NCI-H2081 treated with DMSO at 0.1 percent for 48 hours (cell line): ENCODE measurements around the gene TAF3.
"Not testable (repeated sequence)": the region's sequence is repeated elsewhere in the genome, so short reads cannot be mapped to it uniquely, and the experiment has no call there.

ENCODE experiments used
- DNase-seq: peaks from one replicate; lab custom pipeline; 2025; lab: John Stamatoyannopoulos, UW

TAF3 gene

GRCh38 chr10:7972367-7972766 is 154.1 kb downstream of the TAF3 start:
- DNase-seq, result no peak

GRCh38 chr10:7980196-7980595 is 161.9 kb downstream of the TAF3 start:
- no peak for DNase-seq

DNA sequence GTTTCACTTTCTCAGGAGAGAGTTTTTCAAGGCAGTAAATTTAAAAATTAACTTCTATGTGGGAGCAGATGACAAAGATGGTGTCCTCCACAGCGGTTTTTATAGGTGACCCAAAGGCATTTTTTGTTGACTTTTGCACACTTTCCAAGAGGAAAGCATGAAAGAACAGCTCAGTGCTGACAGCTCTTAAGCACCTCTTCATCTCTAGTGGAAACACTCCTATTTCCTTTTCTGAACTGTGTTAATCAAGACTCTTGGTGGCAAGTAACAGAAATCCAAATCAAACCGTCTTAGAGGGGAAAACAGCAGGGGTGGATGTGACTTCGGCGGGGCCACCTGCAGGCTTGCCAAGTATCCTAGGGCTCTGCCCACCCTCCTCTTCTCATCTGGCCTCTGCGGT is 164.4 kb downstream of the TAF3 start:
- DNase-seq, result no peak

DNA sequence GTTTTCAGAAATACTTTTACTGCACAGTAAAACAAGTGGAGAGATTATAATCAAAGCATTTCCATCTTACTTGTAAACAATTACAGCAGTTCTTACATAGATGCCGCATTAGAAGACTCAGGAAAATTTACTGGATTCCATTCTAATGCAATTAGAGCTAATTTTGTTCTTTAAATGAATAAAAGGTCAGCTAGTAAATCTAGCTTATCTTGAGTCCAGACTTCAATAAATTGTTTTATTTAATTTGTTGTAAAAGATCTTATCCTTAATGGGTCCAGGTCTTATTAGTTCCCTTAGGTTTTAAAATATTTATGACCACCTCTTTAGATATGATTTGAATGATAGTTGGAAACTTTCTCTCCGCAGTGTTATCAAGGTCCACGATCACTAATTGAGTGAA is 166.0 kb downstream of the TAF3 start:
- no peak for DNase-seq

GRCh38 chr10:7984896-7985295 is 166.6 kb downstream of the TAF3 start:
- no peak for DNase-seq

DNA sequence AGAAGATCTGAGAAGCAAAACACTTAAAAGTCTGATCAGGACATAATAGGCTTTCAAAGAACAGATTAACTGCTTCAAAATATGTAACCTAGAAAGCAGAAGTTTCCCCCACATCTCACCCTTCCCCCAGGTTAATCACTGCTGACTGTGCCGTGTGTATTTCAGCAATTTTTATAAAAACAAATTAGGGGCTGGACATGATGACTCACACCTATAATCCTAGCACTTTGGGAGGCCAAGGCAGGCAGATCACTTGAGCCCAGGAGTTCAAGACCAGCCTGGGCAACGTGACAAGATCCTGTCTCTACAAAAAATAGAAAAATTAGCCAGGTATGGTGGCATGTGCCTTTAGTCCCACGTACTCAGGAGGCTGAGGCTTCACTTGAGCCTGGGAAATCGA is 168.5 kb downstream of the TAF3 start:
- DNase-seq, result no peak

DNA sequence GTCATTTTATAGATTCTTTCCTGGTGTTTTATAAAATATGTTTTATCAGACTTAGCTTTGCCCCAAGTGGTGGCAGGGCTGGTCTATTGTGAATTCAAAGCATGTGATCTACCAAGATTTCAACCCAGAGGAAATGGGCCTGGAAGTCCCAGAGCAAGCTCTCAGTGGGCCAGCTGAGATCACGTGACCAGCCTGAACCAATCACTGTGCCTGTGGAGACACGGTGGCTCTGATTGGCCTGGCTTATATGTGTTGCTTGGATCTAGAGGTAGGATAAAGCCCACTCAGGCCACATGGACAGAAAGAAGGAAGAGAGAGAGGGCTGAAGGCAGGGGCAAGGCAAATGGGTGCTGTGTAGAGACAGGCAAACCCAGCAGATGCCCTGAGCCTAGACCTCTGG is 170.7 kb downstream of the TAF3 start:
- DNase-seq, result no peak

DNA sequence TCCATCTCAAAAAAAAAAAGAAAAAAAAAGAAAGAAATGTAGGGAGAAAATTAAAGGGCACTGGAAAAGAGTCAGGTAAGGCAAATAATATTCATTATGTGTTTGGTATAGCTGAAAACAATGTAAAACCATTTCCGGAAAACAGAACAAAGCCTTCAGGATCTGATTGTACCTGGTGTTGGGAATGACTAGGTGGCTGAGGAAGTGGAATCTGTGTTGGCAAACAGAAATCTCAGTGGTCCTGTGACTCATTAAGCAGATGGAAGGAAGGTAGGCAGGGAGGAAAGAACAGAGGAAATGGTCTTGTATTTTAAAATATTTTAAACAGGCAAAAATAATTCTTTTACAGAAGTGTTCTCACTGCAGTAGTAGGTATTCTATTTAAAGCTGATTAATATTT is 180.5 kb downstream of the TAF3 start:
- no peak for DNase-seq

GRCh38 chr10:8004469-8005000 is 186.2 kb downstream of the TAF3 start:
- no peak for DNase-seq

GRCh38 chr10:8006274-8006999 is 188.1 kb downstream of the TAF3 start:
- no peak for DNase-seq

DNA sequence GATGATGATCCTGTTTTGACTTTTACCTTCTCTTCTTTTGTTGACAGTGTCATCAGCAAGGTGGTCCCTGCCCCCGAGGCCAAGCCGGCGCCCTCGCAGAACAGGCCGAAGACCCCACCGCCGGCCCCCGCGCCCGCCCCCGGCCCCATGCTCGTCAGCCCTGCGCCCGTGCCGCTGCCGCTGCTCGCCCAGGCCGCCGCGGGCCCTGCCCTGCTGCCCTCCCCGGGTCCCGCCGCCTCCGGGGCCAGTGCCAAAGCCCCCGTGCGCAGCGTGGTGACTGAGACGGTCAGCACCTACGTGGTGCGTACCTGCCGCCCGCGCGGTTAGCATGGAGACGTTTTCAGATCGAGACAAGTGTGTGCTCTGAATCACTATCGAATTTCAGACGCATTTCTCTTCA is 190.7 kb downstream of the TAF3 start:
- DNase-seq, result no peak

DNA sequence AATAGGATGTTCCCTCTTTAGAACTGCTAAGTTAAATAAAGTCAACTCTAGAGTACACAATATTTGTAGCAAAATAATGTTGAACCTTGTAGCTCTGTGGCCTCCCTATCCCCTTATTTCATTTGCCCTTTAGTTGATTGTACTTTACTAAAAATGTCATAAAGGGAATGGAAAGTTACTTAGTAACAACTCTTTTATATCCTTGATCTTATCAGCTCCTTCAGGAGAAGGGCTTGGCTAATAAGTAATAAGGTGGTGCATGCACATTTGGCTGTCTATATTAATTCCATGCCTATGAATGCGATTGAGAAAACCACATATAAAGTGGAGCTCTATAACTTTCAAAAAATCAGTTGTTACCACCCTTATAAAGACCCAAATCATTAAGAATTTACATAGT is 194.7 kb downstream of the TAF3 start:
- DNase-seq, result no peak

DNA sequence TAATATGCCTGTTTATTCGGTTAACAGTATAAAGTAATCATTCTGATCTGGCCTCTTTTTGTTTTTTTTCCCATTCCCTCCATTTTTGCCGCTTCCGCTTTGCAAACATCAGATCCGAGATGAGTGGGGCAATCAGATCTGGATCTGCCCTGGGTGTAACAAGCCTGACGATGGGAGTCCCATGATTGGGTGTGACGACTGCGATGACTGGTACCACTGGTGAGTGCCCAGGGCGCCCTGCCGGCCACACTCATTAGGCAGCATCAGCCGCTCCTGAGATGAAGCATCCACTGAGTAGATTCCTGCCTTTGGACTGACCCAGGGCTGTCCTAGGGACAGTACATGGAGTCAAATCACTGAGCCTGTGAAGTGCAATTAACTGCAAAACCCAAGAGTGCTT is 195.3 kb downstream of the TAF3 start:
- no peak for DNase-seq

GRCh38 chr10:8014649-8015048 is 196.3 kb downstream of the TAF3 start:
- no peak for DNase-seq

DNA sequence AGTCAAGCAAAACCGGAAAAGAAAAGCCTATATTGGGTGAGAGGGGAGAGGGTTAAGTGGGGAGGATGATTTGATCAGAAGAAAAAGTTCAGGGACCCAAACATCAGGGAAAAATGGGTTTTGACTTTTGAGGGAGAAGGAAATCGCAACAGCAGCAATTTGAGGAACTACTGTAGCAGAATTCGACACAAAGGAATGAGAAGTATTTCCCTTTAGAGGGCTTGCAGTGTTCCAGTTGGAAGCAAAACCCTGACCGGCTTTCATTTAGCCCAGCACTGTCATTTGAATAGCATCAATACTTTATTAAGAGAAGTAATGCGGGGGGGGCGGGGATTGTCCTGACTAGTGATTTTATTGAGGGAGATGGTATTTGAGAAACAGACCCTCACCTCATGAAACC is 199.0 kb downstream of the TAF3 start:
- DNase-seq, result no peak

- DNase-seq, result no peak
These were observed 205.0 kb downstream of the TAF3 start for GRCh38 chr10:8023321-8023720.

DNA sequence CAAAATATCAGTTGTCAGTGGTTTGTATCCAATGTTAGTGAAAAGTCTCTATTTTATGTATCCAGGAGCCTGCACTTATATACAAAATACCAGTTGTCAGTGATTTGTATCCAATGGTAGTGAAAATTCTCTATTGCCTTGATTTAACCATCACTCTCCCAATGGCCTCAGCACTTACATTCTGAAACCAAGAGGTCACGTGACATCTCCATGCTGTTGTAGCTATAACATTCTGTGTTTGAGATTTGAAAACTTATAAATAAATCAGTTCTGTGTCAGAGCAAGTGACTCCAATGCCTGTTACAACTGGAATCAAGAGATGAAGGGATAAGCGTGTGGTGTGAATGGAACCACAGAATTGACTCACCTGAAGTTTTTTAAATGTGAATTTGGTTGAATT is 205.5 kb downstream of the TAF3 start:
- no peak for DNase-seq

GRCh38 chr10:8026349-8027259 is 208.3 kb downstream of the TAF3 start:
- no peak for DNase-seq

GRCh38 chr10:8031211-8031610 is 212.9 kb downstream of the TAF3 start:
- not testable (repeated sequence) for DNase-seq

DNA sequence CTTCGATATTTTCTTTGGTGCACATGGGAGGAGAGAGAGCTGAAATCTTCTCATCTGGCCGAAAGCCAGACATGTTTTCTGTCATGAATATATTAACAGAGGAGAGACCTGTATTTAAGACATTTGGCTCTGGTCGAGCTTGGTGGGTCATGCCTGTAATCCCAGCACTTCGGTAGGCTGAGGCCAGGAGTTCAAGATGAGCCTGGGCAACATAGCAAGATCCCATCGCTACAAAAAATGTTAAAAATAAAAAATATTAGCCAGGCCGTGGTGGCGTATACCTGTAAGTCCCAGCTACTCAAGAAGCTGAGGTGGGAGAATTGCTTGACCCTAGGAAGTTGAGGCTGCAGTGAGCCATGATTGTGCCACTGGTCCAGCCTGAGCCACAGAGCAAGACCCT is 214.3 kb downstream of the TAF3 start:
- DNase-seq, result no peak

- DNase-seq, result no peak
These were observed 215.6 kb downstream of the TAF3 start for GRCh38 chr10:8033812-8034465.

GRCh38 chr10:8034466-8035005 is 216.2 kb downstream of the TAF3 start:
- no peak for DNase-seq
